Measurements from ENCODE around the gene SLC24A5.

The SLC24A5 gene

GRCh38 chr15:48119277-48119676 lies 1.5 kb upstream of the SLC24A5 start:
- no peak for DNase-seq

- DNase-seq, result no peak
Measured at GRCh38 chr15:48121849-48122248, 1.1 kb downstream of the SLC24A5 start.

GRCh38 chr15:48126667-48127355 lies 6.0 kb downstream of the SLC24A5 start:
- no peak for DNase-seq

GRCh38 chr15:48131324-48131723 lies 10.5 kb downstream of the SLC24A5 start:
- no peak for DNase-seq

- no peak for DNase-seq
Measured at GRCh38 chr15:48132874-48133273, 12.1 kb downstream of the SLC24A5 start.

- DNase-seq, result no peak
Measured at GRCh38 chr15:48143856-48144255, 23.1 kb downstream of the SLC24A5 start.

- no peak for DNase-seq
Measured at GRCh38 chr15:48144889-48145288, 24.1 kb downstream of the SLC24A5 start.

GRCh38 chr15:48145923-48146322 lies 25.1 kb downstream of the SLC24A5 start:
- DNase-seq, result no peak

- DNase-seq, result no peak
Measured at GRCh38 chr15:48147358-48147757, 26.6 kb downstream of the SLC24A5 start.

GRCh38 chr15:48149858-48150257 lies 29.1 kb downstream of the SLC24A5 start:
- no peak for DNase-seq

GRCh38 chr15:48153526-48153925 lies 32.7 kb downstream of the SLC24A5 start:
- DNase-seq, result no peak

- no peak for DNase-seq
Measured at GRCh38 chr15:48168616-48169015, 47.8 kb downstream of the SLC24A5 start.

- no peak for DNase-seq
Measured at GRCh38 chr15:48170981-48171380, 50.2 kb downstream of the SLC24A5 start.

- DNase-seq, result no peak
Measured at GRCh38 chr15:48175126-48175525, 54.3 kb downstream of the SLC24A5 start.

GRCh38 chr15:48176112-48176511 lies 55.3 kb downstream of the SLC24A5 start:
- no peak for DNase-seq

- DNase-seq, result no peak
Measured at GRCh38 chr15:48176957-48177356, 56.2 kb downstream of the SLC24A5 start.

GRCh38 chr15:48177383-48177765 lies 56.6 kb downstream of the SLC24A5 start:
- peak; percentile 91 for DNase-seq

- peak; percentile 92 for DNase-seq
Measured at GRCh38 chr15:48177766-48178647, 57.2 kb downstream of the SLC24A5 start, which contains the start of gene MYEF2. TSS of gene MYEF2 (minus strand) at chr15:48178295. CDS start at chr15:48178237, 58 bp downstream.

GRCh38 chr15:48178648-48178931 lies 57.8 kb downstream of the SLC24A5 start:
- DNase-seq, result no peak

GRCh38 chr15:48182749-48183148 lies 62.0 kb downstream of the SLC24A5 start:
- no peak for DNase-seq

GRCh38 chr15:48185529-48185928 lies 64.7 kb downstream of the SLC24A5 start:
- DNase-seq, result no peak

GRCh38 chr15:48186271-48186670 lies 65.5 kb downstream of the SLC24A5 start:
- DNase-seq, result no peak

GRCh38 chr15:48190932-48191573 lies 70.3 kb downstream of the SLC24A5 start:
- peak; percentile 73 for DNase-seq

Measured in retina (tissue), 1 donor.